Osteocyte (in vitro differentiated cells): ENCODE results near the gene SPINK2. TPM values are rescaled to one million over a fixed set of nuclear protein-coding genes. Genes with fewer than 3 reads are reported as not detected.

Source experiments
- DNase-seq: peaks from one replicate; pipeline ENCODE4 v3.0.0; 2021; ENCODE audit warnings: mixed read lengths; ENCODE audit not compliant: unreplicated experiment; ENCODE audit errors: extremely low spot score
- H3K27ac Mint-ChIP-seq: one replicate; pipeline ENCODE4 v1.8.0; 2021; ENCODE audit warnings: mild to moderate bottlenecking, mixed read lengths; ENCODE audit not compliant: unreplicated experiment
- H3K27me3 Mint-ChIP-seq: one replicate; pipeline ENCODE4 v1.8.0; 2021; ENCODE audit warnings: mixed read lengths; ENCODE audit not compliant: unreplicated experiment
- H3K36me3 Mint-ChIP-seq: one replicate; pipeline ENCODE4 v1.8.0; 2021; ENCODE audit warnings: mixed read lengths; ENCODE audit not compliant: unreplicated experiment
- H3K4me1 Mint-ChIP-seq: one replicate; pipeline ENCODE4 v1.8.0; 2021; ENCODE audit warnings: mixed read lengths; ENCODE audit not compliant: unreplicated experiment
- H3K4me3 Mint-ChIP-seq: one replicate; pipeline ENCODE4 v1.8.0; 2021; ENCODE audit warnings: mild to moderate bottlenecking, moderate library complexity, mixed read lengths; ENCODE audit not compliant: unreplicated experiment
- H3K9me3 Mint-ChIP-seq: one replicate; pipeline ENCODE4 v1.8.0; 2021; ENCODE audit warnings: mixed read lengths; ENCODE audit not compliant: unreplicated experiment
- total RNA-seq: library from RNA; stranded (reverse); gene quantifications from 2 replicates; pipeline ENCODE4 v1.2.1, GENCODE V29; 2021
- TF ChIP-seq, protein P1 (sequence below): fragments of 200-600 bp; sonication (generic); IDR thresholded peaks from 2 replicates; pipeline ENCODE4 v1.5.0; 2021; ENCODE audit warnings: antibody characterized with exemption, mild to moderate bottlenecking, moderate library complexity

Gene SPINK2
- total RNA-seq, 1 donor from 2014 or later: not detected

GRCh38 chr4:56859841-56860240, 38.3 kb upstream of the SPINK2 start:
- H3K4me3 Mint-ChIP-seq: no peak overlapping the region
- no peak for DNase-seq
- H3K9me3 Mint-ChIP-seq: no peaks in the 10 kb centered on the region
- peaks cover 20% of the 10 kb centered on the region for H3K27me3 Mint-ChIP-seq
- H3K36me3 Mint-ChIP-seq: no peaks in the 10 kb centered on the region
- TF ChIP-seq, protein P1, sequence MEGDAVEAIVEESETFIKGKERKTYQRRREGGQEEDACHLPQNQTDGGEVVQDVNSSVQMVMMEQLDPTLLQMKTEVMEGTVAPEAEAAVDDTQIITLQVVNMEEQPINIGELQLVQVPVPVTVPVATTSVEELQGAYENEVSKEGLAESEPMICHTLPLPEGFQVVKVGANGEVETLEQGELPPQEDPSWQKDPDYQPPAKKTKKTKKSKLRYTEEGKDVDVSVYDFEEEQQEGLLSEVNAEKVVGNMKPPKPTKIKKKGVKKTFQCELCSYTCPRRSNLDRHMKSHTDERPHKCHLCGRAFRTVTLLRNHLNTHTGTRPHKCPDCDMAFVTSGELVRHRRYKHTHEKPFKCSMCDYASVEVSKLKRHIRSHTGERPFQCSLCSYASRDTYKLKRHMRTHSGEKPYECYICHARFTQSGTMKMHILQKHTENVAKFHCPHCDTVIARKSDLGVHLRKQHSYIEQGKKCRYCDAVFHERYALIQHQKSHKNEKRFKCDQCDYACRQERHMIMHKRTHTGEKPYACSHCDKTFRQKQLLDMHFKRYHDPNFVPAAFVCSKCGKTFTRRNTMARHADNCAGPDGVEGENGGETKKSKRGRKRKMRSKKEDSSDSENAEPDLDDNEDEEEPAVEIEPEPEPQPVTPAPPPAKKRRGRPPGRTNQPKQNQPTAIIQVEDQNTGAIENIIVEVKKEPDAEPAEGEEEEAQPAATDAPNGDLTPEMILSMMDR: no peak
- no peaks in the 10 kb centered on the region for H3K4me1 Mint-ChIP-seq
- H3K27ac Mint-ChIP-seq: no peak overlapping the region

GRCh38 chr4:56857601-56858309, 36.3 kb upstream of the SPINK2 start:
- Mint-ChIP-seq H3K27ac (no peak overlapping the region), H3K9me3 (no peaks in the 10 kb centered on the region), H3K4me3 (no peak overlapping the region), H3K27me3 (peaks cover 20% of the 10 kb centered on the region), H3K4me1 (no peaks in the 10 kb centered on the region), H3K36me3 (no peaks in the 10 kb centered on the region)
- TF ChIP-seq, protein P1: no peak
- DNase-seq: no peak

DNA sequence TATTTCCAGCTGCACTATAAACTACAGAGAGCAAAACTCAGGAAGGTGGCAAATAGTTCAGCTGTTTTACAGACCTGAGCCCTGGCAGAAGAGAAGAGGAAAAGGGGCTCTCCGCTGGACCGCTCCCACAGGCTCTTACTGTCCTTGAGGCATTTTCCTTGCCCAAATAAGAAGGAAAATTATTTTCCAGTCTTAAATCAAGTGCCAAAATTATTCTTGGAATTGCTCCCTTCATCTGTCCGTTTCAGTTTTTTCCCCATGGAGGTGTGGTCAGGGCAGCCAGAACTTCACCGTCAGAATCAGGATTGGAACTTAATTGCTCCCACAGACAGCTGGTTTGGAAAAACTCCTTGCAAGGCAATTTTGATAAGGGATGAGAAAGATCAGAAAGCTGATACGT, 35.2 kb upstream of the SPINK2 start:
- peaks cover 20% of the 10 kb centered on the region for H3K27me3 Mint-ChIP-seq
- H3K9me3 Mint-ChIP-seq: no peaks in the 10 kb centered on the region
- H3K4me1 Mint-ChIP-seq: no peaks in the 10 kb centered on the region
- no peak for DNase-seq
- no peak overlapping the region for H3K27ac Mint-ChIP-seq
- H3K36me3 Mint-ChIP-seq: no peaks in the 10 kb centered on the region
- TF ChIP-seq, protein P1: no peak
- H3K4me3 Mint-ChIP-seq: no peak overlapping the region

- Mint-ChIP-seq H3K27me3 (peaks cover 6% of the 10 kb centered on the region), H3K9me3 (no peaks in the 10 kb centered on the region)
These were observed 29.4 kb upstream of the SPINK2 start for GRCh38 chr4:56850910-56851309.

More at GRCh38 chr4:56850910-56851309, 29.4 kb upstream of the SPINK2 start:
- TF ChIP-seq, protein P1: no peak
- no peaks in the 10 kb centered on the region for H3K4me1 Mint-ChIP-seq
- no peak overlapping the region for H3K27ac Mint-ChIP-seq
- H3K4me3 Mint-ChIP-seq: no peak overlapping the region
- no peaks in the 10 kb centered on the region for H3K36me3 Mint-ChIP-seq
- DNase-seq: no peak
